ENCODE results near the gene BRCC3.
A peak's percentile ranks its signal among the peaks of the same experiment; 100 is the strongest.

Gene BRCC3

GRCh38 chrX:155070975-155071693, at the start of gene BRCC3, which contains the start of the genes CMC4 and MTCP1:
Gene BRCC3 (plus strand): TSS chrX:155071508. CDS start chrX:155071528, 20 bp downstream.
Gene CMC4 (minus strand): TSS chrX:155071136. CDS start chrX:155064023, 7,113 bp downstream.
Gene MTCP1 (minus strand): TSS chrX:155071136. CDS start chrX:155066010, 5,126 bp downstream.
- peak; percentile 90 to 93 for ATAC-seq

GRCh38 chrX:155022585-155022984, 48.7 kb upstream of the BRCC3 start, which contains the start of gene F8:
Gene F8 (minus strand): TSS chrX:155022723. CDS start chrX:155022552, 171 bp downstream.
- ATAC-seq = no peak

GRCh38 chrX:155023907-155024833, 47.1 kb upstream of the BRCC3 start:
- ATAC-seq = no peak

- no peak for ATAC-seq
These were observed 44.9 kb upstream of the BRCC3 start for GRCh38 chrX:155026420-155026726.

- ATAC-seq = peak; percentile 89
These were observed 44.4 kb upstream of the BRCC3 start, which contains the start of gene FUNDC2 for GRCh38 chrX:155026727-155027508. Gene FUNDC2 (plus strand): TSS chrX:155026844. CDS start chrX:155026939, 95 bp downstream.

- peak; percentile 33 for ATAC-seq
These were observed 43.7 kb upstream of the BRCC3 start for GRCh38 chrX:155027509-155028066.

- peak in 1 of 2 donors; percentile 15 for ATAC-seq
These were observed 43.2 kb upstream of the BRCC3 start for GRCh38 chrX:155028129-155028528.

GRCh38 chrX:155028877-155029291, 42.4 kb upstream of the BRCC3 start:
- no peak for ATAC-seq

- no peak for ATAC-seq
These were observed 39.7 kb upstream of the BRCC3 start for GRCh38 chrX:155031657-155032056.

- ATAC-seq = no peak
These were observed 35.6 kb upstream of the BRCC3 start for GRCh38 chrX:155035688-155036087.

- ATAC-seq = no peak
These were observed 25.0 kb upstream of the BRCC3 start for GRCh38 chrX:155046129-155046810.

- no peak for ATAC-seq
These were observed 24.3 kb upstream of the BRCC3 start for GRCh38 chrX:155046811-155047528.

- no peak for ATAC-seq
These were observed 22.2 kb upstream of the BRCC3 start for GRCh38 chrX:155048977-155049619.

- no peak for ATAC-seq
These were observed 18.4 kb upstream of the BRCC3 start for GRCh38 chrX:155052738-155053498.

GRCh38 chrX:155053656-155054055, 17.7 kb upstream of the BRCC3 start:
- ATAC-seq = no peak

- no peak for ATAC-seq
These were observed 17.1 kb upstream of the BRCC3 start for GRCh38 chrX:155054255-155054654.

- ATAC-seq = no peak
These were observed 15.8 kb upstream of the BRCC3 start for GRCh38 chrX:155055494-155055893.

GRCh38 chrX:155056471-155056870, 14.8 kb upstream of the BRCC3 start:
- ATAC-seq = peak in 1 of 2 donors; percentile 48
